Mucosa of rectum (tissue), 2 donors: ENCODE data around the gene CYRIA.

ENCODE experiments used
- H3K27ac ChIP-seq, 2 donors: one replicate each; pipeline ENCODE4 v1.7.0; 2013; ENCODE audit warnings: inconsistent platforms in 2 of 2, low read depth in 2 of 2, low read length in 2 of 2
- H3K27me3 ChIP-seq, 2 donors: one replicate each; pipeline ENCODE4 v1.7.0; 2013; ENCODE audit warnings: low read length in 2 of 2; ENCODE audit not compliant: control insufficient read depth in 2 of 2, insufficient read depth in 2 of 2
- H3K36me3 ChIP-seq, 2 donors: one replicate each; pipeline ENCODE4 v1.7.0; 2013; ENCODE audit warnings: low read length in 2 of 2; ENCODE audit not compliant: control insufficient read depth in 2 of 2, insufficient read depth in 2 of 2
- H3K4me1 ChIP-seq, 2 donors: one replicate each; pipeline ENCODE4 v1.7.0; 2013; ENCODE audit warnings: low read length in 2 of 2, mild to moderate bottlenecking in 1 of 2; ENCODE audit not compliant: control insufficient read depth in 2 of 2, insufficient read depth in 2 of 2
- H3K4me3 ChIP-seq, 2 donors: one replicate each; pipeline ENCODE4 v1.7.0; 2013; ENCODE audit warnings: low read length in 2 of 2
- H3K9ac ChIP-seq, 2 donors: one replicate each; pipeline ENCODE4 v1.7.0; 2013; ENCODE audit warnings: low read length in 2 of 2, low read depth in 1 of 2, mild to moderate bottlenecking in 1 of 2
- H3K9me3 ChIP-seq, 2 donors: one replicate each; pipeline ENCODE4 v1.7.0; 2013; ENCODE audit warnings: low read length in 2 of 2; ENCODE audit not compliant: control insufficient read depth in 2 of 2
- donor health status: healthy.
- donor health status: Normal muscosa, but diverticular disease.

Gene CYRIA

GRCh38 chr2:16642088-16642487 lies 23.5 kb downstream of the CYRIA start:
- no peaks in the 10 kb centered on the region for H3K4me1 ChIP-seq
- H3K9me3 ChIP-seq = no peaks in the 10 kb centered on the region
- no peaks in the 10 kb centered on the region for H3K27me3 ChIP-seq
- no peaks in the 10 kb centered on the region for H3K36me3 ChIP-seq
- no peak overlapping the region for H3K27ac ChIP-seq
- H3K9ac ChIP-seq = no peak overlapping the region
- H3K4me3 ChIP-seq = no peak overlapping the region

- no peaks in the 10 kb centered on the region for H3K36me3 ChIP-seq
- H3K9ac ChIP-seq = no peak overlapping the region
- no peaks in the 10 kb centered on the region for H3K4me1 ChIP-seq
- H3K9me3 ChIP-seq = no peaks in the 10 kb centered on the region
- H3K27ac ChIP-seq = no peak overlapping the region
- H3K4me3 ChIP-seq = no peak overlapping the region
- no peaks in the 10 kb centered on the region for H3K27me3 ChIP-seq
Observed at GRCh38 chr2:16641509-16641908, 24.1 kb downstream of the CYRIA start.

GRCh38 chr2:16640867-16641266 lies 24.8 kb downstream of the CYRIA start:
- Histone ChIP-seq H3K4me3 (no peak overlapping the region), H3K36me3 (no peaks in the 10 kb centered on the region), H3K9ac (no peak overlapping the region), H3K9me3 (no peaks in the 10 kb centered on the region), H3K27ac (no peak overlapping the region), H3K27me3 (no peaks in the 10 kb centered on the region), H3K4me1 (no peaks in the 10 kb centered on the region)

GRCh38 chr2:16640001-16640700 lies 25.5 kb downstream of the CYRIA start:
- Histone ChIP-seq H3K27ac (no peak overlapping the region), H3K4me1 (no peaks in the 10 kb centered on the region), H3K36me3 (no peaks in the 10 kb centered on the region), H3K9me3 (no peaks in the 10 kb centered on the region), H3K4me3 (no peak overlapping the region), H3K9ac (no peak overlapping the region), H3K27me3 (no peaks in the 10 kb centered on the region)

- Histone ChIP-seq H3K9ac (no peak overlapping the region), H3K27ac (no peak overlapping the region), H3K27me3 (no peaks in the 10 kb centered on the region), H3K9me3 (no peaks in the 10 kb centered on the region), H3K36me3 (no peaks in the 10 kb centered on the region), H3K4me3 (no peak overlapping the region), H3K4me1 (no peaks in the 10 kb centered on the region)
Observed at GRCh38 chr2:16639431-16639830, 26.2 kb downstream of the CYRIA start.

- no peaks in the 10 kb centered on the region for H3K27me3 ChIP-seq
- no peak overlapping the region for H3K4me3 ChIP-seq
- H3K27ac ChIP-seq = no peak overlapping the region
- no peaks in the 10 kb centered on the region for H3K36me3 ChIP-seq
- H3K4me1 ChIP-seq = no peaks in the 10 kb centered on the region
- no peak overlapping the region for H3K9ac ChIP-seq
- H3K9me3 ChIP-seq = no peaks in the 10 kb centered on the region
Observed at GRCh38 chr2:16638946-16639345, 26.7 kb downstream of the CYRIA start.

GRCh38 chr2:16637304-16637703 lies 28.3 kb downstream of the CYRIA start:
- no peak overlapping the region for H3K27ac ChIP-seq
- H3K36me3 ChIP-seq = no peaks in the 10 kb centered on the region
- no peaks in the 10 kb centered on the region for H3K9me3 ChIP-seq
- H3K4me1 ChIP-seq = no peaks in the 10 kb centered on the region
- no peaks in the 10 kb centered on the region for H3K27me3 ChIP-seq
- H3K9ac ChIP-seq = no peak overlapping the region
- no peak overlapping the region for H3K4me3 ChIP-seq

- H3K27me3 ChIP-seq = no peaks in the 10 kb centered on the region
- no peaks in the 10 kb centered on the region for H3K9me3 ChIP-seq
- no peak overlapping the region for H3K27ac ChIP-seq
- H3K36me3 ChIP-seq = no peaks in the 10 kb centered on the region
- no peak overlapping the region for H3K9ac ChIP-seq
- H3K4me3 ChIP-seq = no peak overlapping the region
- no peaks in the 10 kb centered on the region for H3K4me1 ChIP-seq
Observed at GRCh38 chr2:16635791-16636699, 29.6 kb downstream of the CYRIA start.

GRCh38 chr2:16633621-16634430 lies 31.8 kb downstream of the CYRIA start:
- H3K27ac ChIP-seq = no peak overlapping the region
- no peaks in the 10 kb centered on the region for H3K36me3 ChIP-seq
- H3K9me3 ChIP-seq = no peaks in the 10 kb centered on the region
- H3K9ac ChIP-seq = no peak overlapping the region
- no peak overlapping the region for H3K4me3 ChIP-seq
- H3K4me1 ChIP-seq = peaks cover 0 to 6% of the 10 kb centered on the region in 2 donors
- no peaks in the 10 kb centered on the region for H3K27me3 ChIP-seq

- Histone ChIP-seq H3K9ac (no peak overlapping the region), H3K27ac (no peak overlapping the region), H3K27me3 (no peaks in the 10 kb centered on the region), H3K4me1 (peaks cover 0 to 6% of the 10 kb centered on the region in 2 donors), H3K36me3 (no peaks in the 10 kb centered on the region), H3K9me3 (no peaks in the 10 kb centered on the region), H3K4me3 (no peak overlapping the region)
Observed at GRCh38 chr2:16632598-16632997, 33.0 kb downstream of the CYRIA start.
